Left cardiac atrium (tissue), 4 donors: ENCODE results near the gene MOG. TPM values are rescaled to one million over a fixed set of nuclear protein-coding genes. Genes with fewer than 3 reads are reported as not detected.
A peak's percentile ranks its signal among the peaks of the same experiment; 100 is the strongest.

ENCODE experiments used
- ATAC-seq, 2 donors: fragments of 200-7000 bp; cut with Tn5 transposase; one replicate each; pipeline ENCODE4 v1.9.1; 2020; ENCODE audit warnings: mild to moderate bottlenecking in 2 of 2, moderate library complexity in 2 of 2
- DNase-seq: peaks from one replicate; pipeline ENCODE4 v3.0.0-alpha.2; 2020
- intact Hi-C, 2 donors: fragments of 100-400 bp; cut with DNase I; formaldehyde crosslinking; loops; one replicate each; pipeline versions ENCODE4 v1.14.1 to v1.15.1; 2022 to 2023
- total RNA-seq, 2 donors: library from RNA; stranded (reverse); fragmentation: NEBNext Ultra II Directional; extraction: Animal tissue kit (Norgen Biotek cat#: 25700); gene quantifications; one replicate each; pipeline ENCODE4 v1.2.1, GENCODE V29; 2021
- donor health status: DM: no; HTN: yes; CAD: no.
- donor health status: DM: no; HTN: yes; CAD: no; lungs with severe emphysema.
- donor health status: DM: yes; HTN: yes; CAD: no.
- donor health status: Dilated cardiomyopathy.

Gene MOG
- total RNA-seq, 2 donors from 2014 or later: 1.7 to 3.5 TPM

DNA sequence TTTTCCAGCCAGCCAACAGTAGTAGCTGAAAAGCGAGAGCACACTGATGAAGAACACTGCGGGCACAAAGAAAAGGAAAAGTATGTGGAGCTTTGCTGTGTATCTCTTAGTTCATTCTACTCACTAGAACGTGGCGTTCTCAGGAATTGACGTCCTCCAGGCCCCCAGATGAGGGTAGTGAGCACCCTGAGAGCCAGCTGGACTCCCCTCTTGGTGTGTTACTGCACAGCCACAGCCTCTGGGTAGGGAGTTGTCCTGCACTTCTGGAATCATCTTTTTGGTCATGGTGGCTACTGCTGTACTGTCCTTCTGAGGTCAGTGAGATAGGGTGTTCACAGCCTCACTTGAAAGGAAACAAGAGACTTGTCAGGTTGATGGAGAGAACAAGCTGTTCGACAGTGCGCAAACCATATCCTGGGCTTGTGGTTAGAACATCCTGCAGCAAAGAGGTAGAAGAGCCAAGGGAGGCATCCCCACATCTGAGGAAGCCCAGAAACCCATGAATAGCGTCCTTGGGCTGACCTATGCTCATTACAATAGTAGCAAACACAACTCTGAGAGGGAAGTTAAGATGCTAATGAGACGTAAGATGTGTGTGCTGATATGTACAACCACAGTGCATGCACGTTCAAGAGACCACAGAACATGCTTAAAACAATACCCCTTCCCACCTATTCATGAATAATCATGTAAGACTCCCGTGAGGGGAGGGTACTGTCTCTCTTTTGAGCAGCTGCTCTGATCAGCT is 51.7 kb downstream of the MOG start:
- ATAC-seq (peak; percentile 41 to 62), DNase-seq (no peak)
- intact Hi-C loops: loop anchor here (5.0 to 10.0 kb wide), 3 partner anchors 49 to 306 kb away; no protein-coding TSS in a partner anchor

DNA sequence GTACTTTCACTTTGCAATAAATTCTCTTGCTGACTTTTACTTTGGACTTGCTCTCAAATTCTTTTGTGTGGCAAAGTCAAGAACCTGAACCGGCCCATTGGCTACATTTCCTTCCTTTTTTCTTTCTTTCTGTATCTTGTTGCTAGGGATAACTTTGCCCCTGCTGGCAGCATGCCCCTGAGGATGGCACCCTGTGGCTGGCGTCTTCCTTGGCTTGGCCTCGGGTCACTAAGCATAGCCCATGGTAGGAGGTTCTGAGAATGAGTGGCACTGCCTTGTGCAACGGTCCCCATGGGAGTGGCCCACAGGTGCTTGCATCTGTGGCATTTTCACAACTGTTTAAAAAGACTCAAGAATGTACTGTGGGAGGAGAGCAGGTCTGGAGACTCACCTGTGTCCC is 52.3 kb downstream of the MOG start:
- DNase-seq (no peak), ATAC-seq (no peak)
- intact Hi-C loops: loop anchor here (5.0 to 10.0 kb wide), 3 partner anchors 48 to 306 kb away; no protein-coding TSS in a partner anchor

DNA sequence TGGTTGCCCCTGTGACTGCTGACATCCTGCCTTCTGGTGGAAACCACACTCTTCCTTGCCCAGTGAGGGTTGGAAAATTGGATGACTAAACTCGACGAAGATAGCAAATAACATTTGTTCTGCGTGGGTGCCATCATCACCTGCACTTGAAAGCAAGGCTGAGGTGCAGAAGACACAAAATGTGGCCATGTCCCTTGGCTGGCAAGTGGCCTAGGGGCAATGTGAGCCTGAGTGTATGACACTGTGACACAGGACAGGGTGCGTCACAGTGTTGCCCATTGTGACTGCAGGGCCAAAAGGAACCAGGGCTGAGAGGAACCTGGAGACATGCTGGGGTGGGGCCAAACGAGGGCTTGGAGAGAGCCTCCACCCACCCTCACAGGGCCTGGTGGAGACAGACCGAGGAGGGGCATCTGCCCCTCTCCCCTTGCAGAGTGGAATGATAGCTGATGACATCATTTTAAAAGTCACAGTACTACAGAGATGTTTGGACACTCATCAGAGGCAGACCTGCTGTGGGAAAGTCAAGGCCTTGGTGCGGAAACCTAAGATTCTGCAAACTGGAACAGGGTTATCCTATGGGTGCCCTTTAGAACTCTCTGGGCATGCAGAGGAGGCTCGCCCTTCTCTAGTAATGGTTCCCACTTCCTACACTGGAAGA is 53.5 kb downstream of the MOG start:
- intact Hi-C loops: no loop called here
- ATAC-seq: no peak
- no peak for DNase-seq

DNA sequence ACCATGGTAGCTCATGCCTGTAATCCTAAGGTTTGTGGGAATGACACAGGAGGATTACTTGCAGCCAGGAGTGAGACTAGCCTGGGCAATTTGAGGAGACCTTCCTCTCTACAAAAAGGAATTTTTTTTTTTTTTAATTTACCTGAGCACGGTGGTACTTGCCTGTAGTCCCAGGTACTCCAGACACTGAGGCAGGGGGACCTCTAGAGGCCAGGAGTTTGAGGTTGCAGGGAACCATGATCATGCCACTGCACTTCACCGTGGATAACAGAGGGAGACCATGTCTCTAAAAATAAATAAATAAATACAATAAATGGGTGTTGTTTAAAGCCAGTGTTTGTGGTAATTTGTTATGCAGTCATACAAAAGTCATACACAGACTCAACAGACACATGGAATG is 64.0 kb downstream of the MOG start:
- no peak for DNase-seq
- no peak for ATAC-seq
- intact Hi-C loops: no loop called here

Other genes starting within 250 kb of the MOG start
- not detected for gene OR12D1, start 242.2 kb upstream of the MOG start, total RNA-seq
- not detected for gene OR10C1, start 217.8 kb upstream of the MOG start, total RNA-seq
- gene OR11A1, start 200.0 kb upstream of the MOG start, total RNA-seq: not detected
- not detected for gene OR2H1, start 199.9 kb upstream of the MOG start, total RNA-seq
- gene MAS1L, start 169.1 kb upstream of the MOG start, total RNA-seq: under 1 TPM in 1 of 2 donors, not detected in 1; 0.24 TPM
- not detected for gene UBD, start 97.4 kb upstream of the MOG start, total RNA-seq
- gene OR2H2, start 72.0 kb upstream of the MOG start, total RNA-seq: not detected
- gene GABBR1, start 23.9 kb upstream of the MOG start, total RNA-seq: 10 to 100 TPM; 22.4 to 32.7 TPM
- under 1 TPM; 0.24 to 0.50 TPM for gene ZFP57, start 24.1 kb downstream of the MOG start, total RNA-seq
- 10 to 100 TPM; 41.8 to 51.6 TPM for gene HLA-F, start 66.3 kb downstream of the MOG start, total RNA-seq
- under 1 TPM in 1 of 2 donors, not detected in 1; 0.42 TPM for gene HLA-G, start 170.7 kb downstream of the MOG start, total RNA-seq